ENCODE data around the gene TMEM252. TPM values are rescaled to one million over a fixed set of nuclear protein-coding genes. Genes with fewer than 3 reads are reported as not detected.

TMEM252 gene
- total RNA-seq, 1 experiment from 2014 or later, result not detected

GRCh38 chr9:68541568-68541967, 885 bp upstream of the TMEM252 start:
- no TSS peak for BruUV-seq (replicated peaks)
- Histone ChIP-seq H3K36me3 (ENCODE audit: low read depth, low read length) (no peaks in the 10 kb centered on the region), H3K9me3 (ENCODE audit: low read length) (no peaks in the 10 kb centered on the region), H4K20me1 (ENCODE audit: low read length) (no peaks in the 10 kb centered on the region), H3K27ac (ENCODE audit: low read length) (no peak overlapping the region), H3K4me2 (ENCODE audit: low read length) (no peak overlapping the region), H3K27me3 (ENCODE audit: low read length) (no peaks in the 10 kb centered on the region), H3K9me2 (replicated peaks; ENCODE audit: low read length) (no peaks in the 10 kb centered on the region), H3K4me1 (ENCODE audit: insufficient read depth, low read length) (no peaks in the 10 kb centered on the region), H3F3A (ENCODE audit: low read length, unreplicated experiment) (no peaks in the 10 kb centered on the region), H3K4me3 (ENCODE audit: low read length) (no peak overlapping the region), H3K79me2 (ENCODE audit: low read length) (no peaks in the 10 kb centered on the region), H2AFZ (ENCODE audit: low read length) (no peak overlapping the region), H3K9ac (ENCODE audit: low read length) (no peak overlapping the region)
- no peak for ATAC-seq
- no peak for DNase-seq
- POLR2A ChIA-PET (ENCODE audit: unreplicated experiment), result no interaction called here
- intact Hi-C loops (cut with micrococcal nuclease), result no loop called here
- TF ChIP-seq EZH2 (IDR thresholded peaks at IDR 0.05; ENCODE audit: low read length, unreplicated experiment) (no peak), CTCF (conservative IDR thresholded peaks at IDR 0.05; ENCODE audit: low read depth, low read length) (no peak), EZH2phosphoT487 (IDR thresholded peaks at IDR 0.05; ENCODE audit: borderline replicate concordance, low read length) (no peak)
- CTCF ChIA-PET, result no interaction called here

DNA sequence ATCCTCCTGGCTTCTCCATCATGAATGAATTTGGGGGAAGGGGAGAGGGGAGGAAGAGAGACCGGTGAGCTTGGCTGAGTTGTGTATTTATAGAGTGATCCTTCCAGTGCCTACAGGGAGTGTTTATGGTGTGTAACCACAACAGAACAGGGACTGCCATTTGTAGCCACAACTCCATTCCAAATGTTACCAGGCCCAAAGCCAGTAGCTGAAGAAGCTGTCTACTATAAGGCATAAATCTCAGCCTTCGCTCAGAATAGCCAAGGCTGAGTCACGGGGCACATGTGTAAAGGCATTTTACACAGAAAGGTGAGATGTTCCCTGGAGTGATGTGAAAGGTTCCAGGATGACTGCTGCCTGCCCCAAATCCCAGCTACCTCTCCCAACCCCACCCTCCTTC, 2.5 kb downstream of the TMEM252 start:
- TF ChIP-seq EZH2 (IDR thresholded peaks at IDR 0.05; ENCODE audit: low read length, unreplicated experiment), result no peak
- no peak for TF ChIP-seq EZH2phosphoT487 (IDR thresholded peaks at IDR 0.05; ENCODE audit: borderline replicate concordance, low read length)
- no peak for TF ChIP-seq CTCF (conservative IDR thresholded peaks at IDR 0.05; ENCODE audit: low read depth, low read length)

DNA sequence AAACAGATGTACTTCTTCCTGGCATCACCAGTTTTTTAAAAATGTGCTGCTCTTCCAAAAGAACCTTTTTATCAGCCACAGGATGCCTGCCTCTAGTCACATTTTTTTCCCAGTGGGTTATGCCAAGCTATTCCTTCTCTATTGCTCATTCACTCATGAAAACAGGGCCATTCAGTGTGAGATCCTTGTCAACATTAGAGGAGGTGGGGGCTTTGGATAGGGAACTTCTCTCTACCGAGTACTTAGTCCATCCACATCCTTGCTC, 3.1 kb downstream of the TMEM252 start:
- Histone ChIP-seq H4K20me1 (ENCODE audit: low read length) (no peaks in the 10 kb centered on the region), H3K4me1 (ENCODE audit: insufficient read depth, low read length) (no peaks in the 10 kb centered on the region), H3K4me3 (ENCODE audit: low read length) (no peak overlapping the region), H3K4me2 (ENCODE audit: low read length) (no peak overlapping the region), H3K9ac (ENCODE audit: low read length) (no peak overlapping the region), H3K27me3 (ENCODE audit: low read length) (no peaks in the 10 kb centered on the region), H2AFZ (ENCODE audit: low read length) (no peak overlapping the region), H3K36me3 (ENCODE audit: low read depth, low read length) (no peaks in the 10 kb centered on the region), H3K79me2 (ENCODE audit: low read length) (no peaks in the 10 kb centered on the region), H3K27ac (ENCODE audit: low read length) (no peak overlapping the region), H3F3A (ENCODE audit: low read length, unreplicated experiment) (no peaks in the 10 kb centered on the region), H3K9me3 (ENCODE audit: low read length) (no peaks in the 10 kb centered on the region), H3K9me2 (replicated peaks; ENCODE audit: low read length) (no peaks in the 10 kb centered on the region)
- ChIA-PET POLR2A (ENCODE audit: unreplicated experiment) (no interaction called here), CTCF (no interaction called here)
- no peak for DNase-seq
- TF ChIP-seq EZH2 (IDR thresholded peaks at IDR 0.05; ENCODE audit: low read length, unreplicated experiment) (no peak), CTCF (conservative IDR thresholded peaks at IDR 0.05; ENCODE audit: low read depth, low read length) (no peak), EZH2phosphoT487 (IDR thresholded peaks at IDR 0.05; ENCODE audit: borderline replicate concordance, low read length) (no peak)
- intact Hi-C loops (cut with micrococcal nuclease), result no loop called here
- no peak for ATAC-seq
- no TSS peak for BruUV-seq (replicated peaks)

More for the DNA sequence above, 2.5 kb downstream of the TMEM252 start:
- H4K20me1 ChIP-seq (ENCODE audit: low read length), result no peaks in the 10 kb centered on the region
- DNase-seq, result peak; percentile 23
- no peaks in the 10 kb centered on the region for H3F3A ChIP-seq (ENCODE audit: low read length, unreplicated experiment)
- H3K36me3 ChIP-seq (ENCODE audit: low read depth, low read length), result no peaks in the 10 kb centered on the region
- H2AFZ ChIP-seq (ENCODE audit: low read length), result no peak overlapping the region
- ATAC-seq, result no peak; the same call in 1 of the 2 replicates
- no peaks in the 10 kb centered on the region for H3K4me1 ChIP-seq (ENCODE audit: insufficient read depth, low read length)
- no peak overlapping the region for H3K9ac ChIP-seq (ENCODE audit: low read length)
- BruUV-seq (replicated peaks), result TSS peak; percentile 8
- H3K4me2 ChIP-seq (ENCODE audit: low read length), result no peak overlapping the region
- no peaks in the 10 kb centered on the region for H3K9me2 ChIP-seq (replicated peaks; ENCODE audit: low read length)
- intact Hi-C loops (cut with micrococcal nuclease), result no loop called here
- H3K9me3 ChIP-seq (ENCODE audit: low read length), result no peaks in the 10 kb centered on the region
- ChIA-PET POLR2A (ENCODE audit: unreplicated experiment) (no interaction called here), CTCF (interaction anchor here (0.6 kb wide), 1 partner anchor 30 kb away, joined by 5 read pairs; no protein-coding TSS in a partner anchor)
- H3K79me2 ChIP-seq (ENCODE audit: low read length), result no peaks in the 10 kb centered on the region
- no peak overlapping the region for H3K4me3 ChIP-seq (ENCODE audit: low read length)
- no peaks in the 10 kb centered on the region for H3K27me3 ChIP-seq (ENCODE audit: low read length)
- no peak overlapping the region for H3K27ac ChIP-seq (ENCODE audit: low read length)
